CD14-positive monocyte (primary cell): ENCODE data around the gene RNF186. TPM values are rescaled to one million over a fixed set of nuclear protein-coding genes. Genes with fewer than 3 reads are reported as not detected.

ENCODE experiments used
- DNase-seq, 3 donors: peaks; one replicate each; pipeline ENCODE4 v3.0.0-alpha.2; 2011 to 2022
- H2AFZ ChIP-seq: 2 replicates; pipeline ENCODE4 v1.6.0; 2012; ENCODE audit warnings: mild to moderate bottlenecking, low read depth, low read length, inconsistent platforms; ENCODE audit not compliant: insufficient read depth, poor library complexity, severe bottlenecking
- H3K27ac ChIP-seq, 2 donors: 1 replicate in 1 of 2; 2 replicates in 1 of 2; pipeline ENCODE4 v1.5.1; 2012 to 2013; ENCODE audit warnings: low read length in 2 of 2, control low read depth in 1 of 2, inconsistent platforms in 1 of 2, low read depth in 1 of 2, mild to moderate bottlenecking in 1 of 2
- H3K27me3 ChIP-seq, 2 donors: one replicate each; pipeline versions ENCODE4 v1.6.0 to v1.6.1; 2011 to 2013; ENCODE audit warnings: low read length in 2 of 2; ENCODE audit not compliant: control insufficient read depth in 2 of 2, insufficient read depth in 2 of 2
- H3K36me3 ChIP-seq, 2 donors: replicated peaks in 1 of 2; 1 replicate in 1 of 2; 2 replicates in 1 of 2; pipeline versions ENCODE4 v1.5.1 to v1.6.1; 2012 to 2013; ENCODE audit warnings: low read length in 2 of 2, control low read depth in 1 of 2, inconsistent platforms in 1 of 2, mild to moderate bottlenecking in 1 of 2; ENCODE audit not compliant: insufficient read depth in 2 of 2, control insufficient read depth in 1 of 2
- H3K4me1 ChIP-seq, 2 donors: 1 replicate in 1 of 2; 2 replicates in 1 of 2; pipeline versions ENCODE4 v1.5.1 to v1.6.1; 2012 to 2013; ENCODE audit warnings: low read length in 2 of 2, control low read depth in 1 of 2, inconsistent platforms in 1 of 2, mild to moderate bottlenecking in 1 of 2, moderate library complexity in 1 of 2; ENCODE audit not compliant: insufficient read depth in 2 of 2, control insufficient read depth in 1 of 2
- H3K4me2 ChIP-seq: replicated peaks from 2 replicates; pipeline ENCODE3; 2012; ENCODE audit warnings: low read length, moderate library complexity, mild to moderate bottlenecking; ENCODE audit not compliant: poor library complexity, severe bottlenecking; ENCODE audit errors: extremely low read depth
- H3K4me3 ChIP-seq, 3 experiments: fragments of 200-600 bp in 1 of 3; sonication (generic) in 1 of 3; replicated peaks in 1 of 3; 1 replicate in 2 of 3; 2 replicates in 1 of 3; pipeline ENCODE4 v1.5.1; 2011 to 2013; ENCODE audit warnings: low read length in 3 of 3, mild to moderate bottlenecking in 3 of 3, control low read depth in 2 of 3, low read depth in 2 of 3, inconsistent platforms in 1 of 3, moderate library complexity in 1 of 3
- H3K79me2 ChIP-seq: 2 replicates; pipeline ENCODE4 v1.6.0; 2012; ENCODE audit warnings: mild to moderate bottlenecking, control low read depth, inconsistent platforms, low read length, moderate library complexity; ENCODE audit not compliant: insufficient read depth
- H3K9ac ChIP-seq: 2 replicates; pipeline ENCODE4 v1.6.0; 2017; ENCODE audit warnings: low read length, mild to moderate bottlenecking; ENCODE audit not compliant: insufficient read depth, poor library complexity, severe bottlenecking
- H3K9me3 ChIP-seq, 2 donors: replicated peaks in 1 of 2; 1 replicate in 1 of 2; 2 replicates in 1 of 2; pipeline versions ENCODE4 v1.5.1 to v1.6.1; 2012 to 2013; ENCODE audit warnings: low read length in 2 of 2, control low read depth in 1 of 2; ENCODE audit not compliant: control insufficient read depth in 1 of 2, insufficient read depth in 1 of 2
- H4K20me1 ChIP-seq: 2 replicates; pipeline ENCODE4 v1.6.0; 2012; ENCODE audit warnings: mild to moderate bottlenecking, low read length, control low read depth, moderate library complexity; ENCODE audit not compliant: insufficient read depth
- H3K27ac Mint-ChIP-seq, 7 donors: one replicate each; pipeline ENCODE4 v1.8.0; 2020; ENCODE audit warnings: mild to moderate bottlenecking in 7 of 7, mixed read lengths in 7 of 7, moderate library complexity in 6 of 7, inconsistent platforms in 2 of 7
- H3K27me3 Mint-ChIP-seq, 3 donors: one replicate each; pipeline ENCODE4 v1.8.0; 2021 to 2022; ENCODE audit warnings: low read depth in 3 of 3, mild to moderate bottlenecking in 3 of 3, mixed read lengths in 3 of 3, moderate library complexity in 3 of 3, inconsistent platforms in 1 of 3
- H3K36me3 Mint-ChIP-seq, 2 donors: one replicate each; pipeline ENCODE4 v1.8.0; 2020; ENCODE audit warnings: mixed read lengths in 2 of 2, inconsistent platforms in 1 of 2, mild to moderate bottlenecking in 1 of 2
- H3K4me1 Mint-ChIP-seq: one replicate; pipeline ENCODE4 v1.8.0; 2020; ENCODE audit warnings: mild to moderate bottlenecking, mixed read lengths
- H3K4me3 Mint-ChIP-seq, 2 donors: one replicate each; pipeline ENCODE4 v1.8.0; 2020; ENCODE audit warnings: mild to moderate bottlenecking in 2 of 2, mixed read lengths in 2 of 2, moderate library complexity in 1 of 2
- H3K9me3 Mint-ChIP-seq, 7 donors: one replicate each; pipeline ENCODE4 v1.8.0; 2020 to 2022; ENCODE audit warnings: mixed read lengths in 7 of 7, mild to moderate bottlenecking in 6 of 7, moderate library complexity in 6 of 7, inconsistent platforms in 2 of 7
- WGBS: methylation state at CpG from one replicate; pipeline ENCODE4 v1.1.5; 2013; ENCODE audit warnings: missing lambda C conversion rate; ENCODE audit not compliant: insufficient coverage; 5-methylcytosine and 5-hydroxymethylcytosine counted together
- intact Hi-C, 2 donors: fragments of 100-400 bp; cut with micrococcal nuclease; formaldehyde crosslinking; loops; one replicate each; pipeline versions ENCODE4 v1.15.0 to v1.15.1; 2023
- polyA plus RNA-seq, 3 donors: library from polyadenylated mRNA; depleted of rRNA in 1 of 3; unstranded in 2 of 3; stranded (reverse) in 1 of 3; fragments of 300-500 nt in 2 of 3; fragments of >200 nt in 1 of 3; fragmentation: Illumina TruSeq in 2 of 3; gene quantifications; 1 replicate in 2 of 3; 2 replicates in 1 of 3; pipeline ENCODE4 v1.2.3, GENCODE V29; 2012 to 2021
- TF ChIP-seq, protein P1 (sequence below): fragments of 200-600 bp; IDR thresholded peaks from one replicate; pipeline ENCODE4 v1.8.0; 2022; ENCODE audit warnings: antibody characterized with exemption, mild to moderate bottlenecking

Gene RNF186
- polyA plus RNA-seq, 3 donors: not detected

DNA sequence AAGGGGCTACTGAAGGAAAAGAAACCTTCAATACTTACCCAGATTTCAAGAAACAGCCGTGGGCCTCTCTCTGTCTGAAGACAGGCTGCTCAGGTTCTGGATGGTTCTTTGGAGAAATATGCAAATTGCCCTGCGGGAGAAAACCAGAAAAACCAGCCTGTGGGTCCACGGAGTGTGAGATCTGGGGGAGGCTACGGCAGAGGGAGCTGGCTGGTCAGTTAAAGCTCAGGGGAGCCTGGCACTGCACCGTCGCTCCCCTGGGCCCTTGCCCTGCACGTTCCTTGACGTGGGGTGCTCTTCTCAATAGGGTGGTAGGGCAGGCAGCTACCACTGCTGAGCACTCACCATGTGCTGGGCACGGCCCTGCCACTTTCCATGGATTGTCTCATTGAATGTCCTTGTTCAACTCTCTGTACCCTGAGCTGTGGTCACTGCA, 28.1 kb downstream of the RNF186 start:
- H3K27ac Mint-ChIP-seq: no peak overlapping the region

DNA sequence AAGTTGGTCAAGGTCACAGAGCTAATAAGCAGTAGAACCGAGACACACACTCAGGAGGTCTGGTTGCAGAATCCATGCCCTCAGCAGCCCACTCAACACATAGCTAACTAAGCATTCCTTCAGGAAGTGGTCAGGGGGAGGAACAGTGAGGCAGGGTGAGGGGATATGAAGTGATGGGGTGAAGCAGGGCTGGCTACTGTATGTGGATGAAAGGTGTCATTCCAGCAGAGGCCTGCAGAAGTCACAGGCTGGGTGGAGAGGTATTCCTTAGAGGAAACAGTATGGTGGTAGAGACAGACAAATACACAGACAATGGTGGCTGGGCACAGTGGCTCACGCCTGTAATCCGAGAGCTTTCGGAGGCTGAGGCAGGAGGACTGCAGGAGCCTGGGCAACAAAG, 29.4 kb downstream of the RNF186 start:
- Mint-ChIP-seq H3K27me3 (no peaks in the 10 kb centered on the region), H3K4me1 (peaks cover 8% of the 10 kb centered on the region), H3K36me3 (peaks cover 39 to 59% of the 10 kb centered on the region in 2 donors), H3K27ac (peak overlapping the region in 1 of 7 donors; percentile 52), H3K4me3 (no peak overlapping the region), H3K9me3 (no peaks in the 10 kb centered on the region)
- DNase-seq: no peak
- H3K27ac ChIP-seq: no peak overlapping the region
- H3K4me3 ChIP-seq: no peak overlapping the region
- no peaks in the 10 kb centered on the region for H4K20me1 ChIP-seq
- peaks cover 14 to 56% of the 10 kb centered on the region in 2 donors for H3K36me3 ChIP-seq
- WGBS: no CpG with 5 or more reads among the region's 4 CpGs
- H3K79me2 ChIP-seq: no peaks in the 10 kb centered on the region
- H3K9ac ChIP-seq: no peak overlapping the region
- no peaks in the 10 kb centered on the region for H3K27me3 ChIP-seq
- TF ChIP-seq, protein P1, sequence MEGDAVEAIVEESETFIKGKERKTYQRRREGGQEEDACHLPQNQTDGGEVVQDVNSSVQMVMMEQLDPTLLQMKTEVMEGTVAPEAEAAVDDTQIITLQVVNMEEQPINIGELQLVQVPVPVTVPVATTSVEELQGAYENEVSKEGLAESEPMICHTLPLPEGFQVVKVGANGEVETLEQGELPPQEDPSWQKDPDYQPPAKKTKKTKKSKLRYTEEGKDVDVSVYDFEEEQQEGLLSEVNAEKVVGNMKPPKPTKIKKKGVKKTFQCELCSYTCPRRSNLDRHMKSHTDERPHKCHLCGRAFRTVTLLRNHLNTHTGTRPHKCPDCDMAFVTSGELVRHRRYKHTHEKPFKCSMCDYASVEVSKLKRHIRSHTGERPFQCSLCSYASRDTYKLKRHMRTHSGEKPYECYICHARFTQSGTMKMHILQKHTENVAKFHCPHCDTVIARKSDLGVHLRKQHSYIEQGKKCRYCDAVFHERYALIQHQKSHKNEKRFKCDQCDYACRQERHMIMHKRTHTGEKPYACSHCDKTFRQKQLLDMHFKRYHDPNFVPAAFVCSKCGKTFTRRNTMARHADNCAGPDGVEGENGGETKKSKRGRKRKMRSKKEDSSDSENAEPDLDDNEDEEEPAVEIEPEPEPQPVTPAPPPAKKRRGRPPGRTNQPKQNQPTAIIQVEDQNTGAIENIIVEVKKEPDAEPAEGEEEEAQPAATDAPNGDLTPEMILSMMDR: no peak
- no peak overlapping the region for H3K4me2 ChIP-seq
- no peak overlapping the region for H2AFZ ChIP-seq
- H3K9me3 ChIP-seq: no peaks in the 10 kb centered on the region
- H3K4me1 ChIP-seq: no peaks in the 10 kb centered on the region
- intact Hi-C loops: no loop called here

More for the DNA sequence above, 28.1 kb downstream of the RNF186 start:
- no peak for DNase-seq
- H3K4me2 ChIP-seq: no peak overlapping the region
- intact Hi-C loops: no loop called here
- Mint-ChIP-seq H3K36me3 (peaks cover 42 to 56% of the 10 kb centered on the region in 2 donors), H3K9me3 (peaks cover 0 to 3% (median 2%) of the 10 kb centered on the region in 7 donors), H3K4me3 (no peak overlapping the region), H3K4me1 (peaks cover 9% of the 10 kb centered on the region), H3K27me3 (no peaks in the 10 kb centered on the region)
- no peak overlapping the region for H2AFZ ChIP-seq
- H3K79me2 ChIP-seq: no peaks in the 10 kb centered on the region
- no peak overlapping the region for H3K27ac ChIP-seq
- no peak overlapping the region for H3K9ac ChIP-seq
- no peaks in the 10 kb centered on the region for H3K9me3 ChIP-seq
- H4K20me1 ChIP-seq: no peaks in the 10 kb centered on the region
- H3K36me3 ChIP-seq: peaks cover 14 to 59% of the 10 kb centered on the region in 2 donors
- no peaks in the 10 kb centered on the region for H3K4me1 ChIP-seq
- 91% methylated on average over 8 of the region's 9 CpGs for WGBS
- TF ChIP-seq, protein P1: no peak
- no peak overlapping the region for H3K4me3 ChIP-seq
- H3K27me3 ChIP-seq: no peaks in the 10 kb centered on the region
